Measurements from ENCODE around the gene MFSD1.

DNA sequence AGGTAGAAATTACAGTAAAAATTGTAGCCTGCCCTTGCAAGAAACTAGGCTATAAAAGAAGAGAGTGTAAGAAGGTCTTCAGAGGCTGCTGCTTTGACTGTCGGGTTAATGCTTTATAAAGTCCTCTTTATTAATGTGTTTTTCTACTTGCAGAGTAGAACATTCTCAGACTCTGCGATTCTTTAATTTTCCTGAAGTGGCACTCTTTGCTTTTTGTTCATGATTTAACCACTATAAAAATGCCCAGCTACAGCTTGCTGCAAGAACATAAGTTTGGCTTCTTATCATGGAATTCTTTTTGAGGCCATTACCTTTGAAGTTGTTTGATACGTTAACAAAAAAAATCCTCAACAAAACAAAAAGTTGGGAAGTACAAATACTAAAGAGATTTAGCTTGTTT, 33.8 kb downstream of the MFSD1 start:
- TF ChIP-seq EP300 (IDR thresholded peaks at IDR 0.05) (no peak), RCOR1 (IDR thresholded peaks at IDR 0.05; ENCODE audit: low read depth, low read length) (no peak), EHMT2 (IDR thresholded peaks at IDR 0.05; ENCODE audit: low read depth) (no peak), CHD4 (IDR thresholded peaks at IDR 0.05; ENCODE audit: borderline replicate concordance) (no peak), JUNB (IDR thresholded peaks at IDR 0.05) (no peak), RFX5 (IDR thresholded peaks at IDR 0.05) (no peak), MAFK (IDR thresholded peaks at IDR 0.05; ENCODE audit: partially characterized antibody) (no peak), HDAC2 (IDR thresholded peaks at IDR 0.05) (no peak), EHF (CRISPR knock-in tag; IDR thresholded peaks at IDR 0.05) (no peak)
- TF ChIP-seq, protein P1, sequence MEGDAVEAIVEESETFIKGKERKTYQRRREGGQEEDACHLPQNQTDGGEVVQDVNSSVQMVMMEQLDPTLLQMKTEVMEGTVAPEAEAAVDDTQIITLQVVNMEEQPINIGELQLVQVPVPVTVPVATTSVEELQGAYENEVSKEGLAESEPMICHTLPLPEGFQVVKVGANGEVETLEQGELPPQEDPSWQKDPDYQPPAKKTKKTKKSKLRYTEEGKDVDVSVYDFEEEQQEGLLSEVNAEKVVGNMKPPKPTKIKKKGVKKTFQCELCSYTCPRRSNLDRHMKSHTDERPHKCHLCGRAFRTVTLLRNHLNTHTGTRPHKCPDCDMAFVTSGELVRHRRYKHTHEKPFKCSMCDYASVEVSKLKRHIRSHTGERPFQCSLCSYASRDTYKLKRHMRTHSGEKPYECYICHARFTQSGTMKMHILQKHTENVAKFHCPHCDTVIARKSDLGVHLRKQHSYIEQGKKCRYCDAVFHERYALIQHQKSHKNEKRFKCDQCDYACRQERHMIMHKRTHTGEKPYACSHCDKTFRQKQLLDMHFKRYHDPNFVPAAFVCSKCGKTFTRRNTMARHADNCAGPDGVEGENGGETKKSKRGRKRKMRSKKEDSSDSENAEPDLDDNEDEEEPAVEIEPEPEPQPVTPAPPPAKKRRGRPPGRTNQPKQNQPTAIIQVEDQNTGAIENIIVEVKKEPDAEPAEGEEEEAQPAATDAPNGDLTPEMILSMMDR (IDR thresholded peaks at IDR 0.05) = no peak
- TF ChIP-seq, protein P2, sequence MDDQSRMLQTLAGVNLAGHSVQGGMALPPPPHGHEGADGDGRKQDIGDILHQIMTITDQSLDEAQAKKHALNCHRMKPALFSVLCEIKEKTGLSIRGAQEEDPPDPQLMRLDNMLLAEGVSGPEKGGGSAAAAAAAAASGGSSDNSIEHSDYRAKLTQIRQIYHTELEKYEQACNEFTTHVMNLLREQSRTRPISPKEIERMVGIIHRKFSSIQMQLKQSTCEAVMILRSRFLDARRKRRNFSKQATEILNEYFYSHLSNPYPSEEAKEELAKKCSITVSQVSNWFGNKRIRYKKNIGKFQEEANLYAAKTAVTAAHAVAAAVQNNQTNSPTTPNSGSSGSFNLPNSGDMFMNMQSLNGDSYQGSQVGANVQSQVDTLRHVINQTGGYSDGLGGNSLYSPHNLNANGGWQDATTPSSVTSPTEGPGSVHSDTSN (IDR thresholded peaks at IDR 0.05) = no peak

Measured in A549 (cell line).